HCT116 (cell line): ENCODE measurements around the gene NR4A1.

Experiments used
- CBX3 ChIP-seq: IDR thresholded peaks from 2 replicates; pipeline ENCODE4 v1.6.1; 2012; ENCODE audit warnings: low read depth
- CTCF ChIP-seq, 3 experiments: fragments of 200-600 bp in 1 of 3; sonication (generic) in 1 of 3; IDR thresholded peaks in 2 of 3; conservative IDR thresholded peaks in 1 of 3; 2 replicates each; pipeline ENCODE4 v1.5.1; 2012 to 2017; ENCODE audit warnings: low read depth in 2 of 3, low read length in 2 of 3, antibody characterized with exemption in 1 of 3, borderline replicate concordance in 1 of 3, control low read depth in 1 of 3, mild to moderate bottlenecking in 1 of 3, mixed read lengths in 1 of 3, mixed run types in 1 of 3, moderate library complexity in 1 of 3; ENCODE audit not compliant: insufficient read depth in 1 of 3
- EZH2 ChIP-seq: fragments of 200-600 bp; sonication (generic); IDR thresholded peaks from 2 replicates; pipeline ENCODE4 v1.6.1; 2017; ENCODE audit warnings: antibody characterized with exemption, mixed run types
- EZH2phosphoT487 ChIP-seq: fragments of 200-600 bp; IDR thresholded peaks from 2 replicates; pipeline ENCODE4 v1.6.1; 2018; ENCODE audit warnings: antibody characterized with exemption, borderline replicate concordance
- FOSL1 ChIP-seq: IDR thresholded peaks from 2 replicates; pipeline ENCODE4 v1.6.1; 2012; ENCODE audit warnings: low read depth
- JUND ChIP-seq: IDR thresholded peaks from 2 replicates; pipeline ENCODE4 v1.6.1; 2012
- POLR2A ChIP-seq: IDR thresholded peaks from 2 replicates; pipeline ENCODE4 v1.7.0; 2011; ENCODE audit warnings: borderline replicate concordance; ENCODE audit not compliant: insufficient read depth, insufficient read length; ENCODE audit errors: extremely low read depth
- POLR2AphosphoS5 ChIP-seq: IDR thresholded peaks from 2 replicates; pipeline ENCODE4 v1.6.1; 2011; ENCODE audit warnings: mild to moderate bottlenecking, low read depth, low read length, moderate library complexity
- RAD21 ChIP-seq: IDR thresholded peaks from 2 replicates; pipeline ENCODE4 v1.6.1; 2012; ENCODE audit warnings: low read depth, mild to moderate bottlenecking
- REST ChIP-seq: IDR thresholded peaks from 2 replicates; pipeline ENCODE4 v1.6.1; 2012; ENCODE audit warnings: low read depth
- SIN3A ChIP-seq: IDR thresholded peaks from 2 replicates; pipeline ENCODE4 v1.6.1; 2012; ENCODE audit warnings: low read depth
- ZFX ChIP-seq: fragments of 450-650 bp; IDR thresholded peaks from 2 replicates; pipeline ENCODE4 v1.6.1; 2017

GRCh38 chr12:52037248-52037861 lies 13.9 kb upstream of the NR4A1 start:
- TF ChIP-seq EZH2 (no peak), CTCF (IDR thresholded peaks at IDR 0.05 in 2 of 3, conservative IDR thresholded peaks at IDR 0.05 in 1 of 3; ENCODE audit: borderline replicate concordance in 1 of 3, insufficient read depth in 1 of 3, low read depth in 2 of 3, low read length in 2 of 3) (0 out of 6 replicates have a peak, but pooled peaks of 1 of the 3 experiments have one; percentile 6), EZH2phosphoT487 (no peak), REST (no peak), POLR2A (no peak), POLR2AphosphoS5 (no peak), RAD21 (no peak), JUND (no peak), FOSL1 (no peak), CBX3 (no peak), ZFX (peak; percentile 44; the same call in 1 of the 2 replicates), SIN3A (no peak)
